SJSA1 (cell line): ENCODE measurements around the gene ROBO1. TPM values are rescaled to one million over a fixed set of nuclear protein-coding genes. Genes with fewer than 3 reads are reported as not detected.

Source experiments
- DNase-seq, 2 experiments: peaks; one replicate each; pipeline ENCODE4 v3.0.0-alpha.2; 2015 to 2020; ENCODE audit warnings: low spot score in 2 of 2, low read depth in 1 of 2
- H3K27ac ChIP-seq: fragments of 250-450 bp; sonication (Bioruptor Pico); 2 replicates; pipeline ENCODE4 v1.5.1; 2020; ENCODE audit warnings: mild to moderate bottlenecking, moderate library complexity
- H3K27me3 ChIP-seq: fragments of 250-450 bp; sonication (Bioruptor Pico); replicated peaks from 2 replicates; pipeline ENCODE4 v1.5.1; 2020; ENCODE audit warnings: mild to moderate bottlenecking, moderate library complexity
- H3K36me3 ChIP-seq: fragments of 250-450 bp; sonication (Bioruptor Pico); 2 replicates; pipeline ENCODE4 v1.5.1; 2020; ENCODE audit warnings: mild to moderate bottlenecking
- H3K4me1 ChIP-seq: fragments of 250-450 bp; sonication (Bioruptor Pico); replicated peaks from 2 replicates; pipeline ENCODE4 v1.6.1; 2021; ENCODE audit warnings: mild to moderate bottlenecking
- H3K4me3 ChIP-seq: fragments of 250-450 bp; sonication (Bioruptor Pico); 2 replicates; pipeline ENCODE4 v1.5.1; 2020; ENCODE audit warnings: mild to moderate bottlenecking
- H3K9me3 ChIP-seq: fragments of 250-450 bp; sonication (Bioruptor Pico); replicated peaks from 2 replicates; pipeline ENCODE4 v1.5.1; 2020; ENCODE audit warnings: mild to moderate bottlenecking
- total RNA-seq: library from RNA; depleted of rRNA; stranded (reverse); fragments of >200 nt; shearing (Covaris generic); gene quantifications from 2 replicates; pipeline ENCODE4 v1.2.3, GENCODE V29; 2014

Gene ROBO1
- total RNA-seq, 1 experiment from 2014 or later, result 38.9 TPM

GRCh38 chr3:78721771-78722543 is 1045.8 kb downstream of the ROBO1 start:
- Histone ChIP-seq H3K9me3 (no peaks in the 10 kb centered on the region), H3K27ac (0 out of 2 replicates have a peak overlapping the region, but pooled peaks have one; percentile 6), H3K4me3 (no peak overlapping the region), H3K27me3 (no peaks in the 10 kb centered on the region), H3K36me3 (no peaks in the 10 kb centered on the region), H3K4me1 (peaks cover 33% of the 10 kb centered on the region)
- DNase-seq, result peak in 1 of 2 experiments; percentile 35

- Histone ChIP-seq H3K27ac (no peak overlapping the region), H3K27me3 (no peaks in the 10 kb centered on the region)
- no peak for DNase-seq
These were observed 1049.1 kb downstream of the ROBO1 start for GRCh38 chr3:78718707-78719106.

GRCh38 chr3:78717041-78717440 is 1050.8 kb downstream of the ROBO1 start:
- peaks cover 9% of the 10 kb centered on the region for H3K4me1 ChIP-seq
- H3K27me3 ChIP-seq, result no peaks in the 10 kb centered on the region
- H3K36me3 ChIP-seq, result no peaks in the 10 kb centered on the region
- no peak overlapping the region for H3K4me3 ChIP-seq
- DNase-seq, result no peak
- H3K9me3 ChIP-seq, result no peaks in the 10 kb centered on the region
- H3K27ac ChIP-seq, result no peak overlapping the region

More at GRCh38 chr3:78718707-78719106, 1049.1 kb downstream of the ROBO1 start:
- H3K9me3 ChIP-seq, result no peaks in the 10 kb centered on the region
- no peaks in the 10 kb centered on the region for H3K36me3 ChIP-seq
- H3K4me1 ChIP-seq, result peaks cover 20% of the 10 kb centered on the region
- no peak overlapping the region for H3K4me3 ChIP-seq

DNA sequence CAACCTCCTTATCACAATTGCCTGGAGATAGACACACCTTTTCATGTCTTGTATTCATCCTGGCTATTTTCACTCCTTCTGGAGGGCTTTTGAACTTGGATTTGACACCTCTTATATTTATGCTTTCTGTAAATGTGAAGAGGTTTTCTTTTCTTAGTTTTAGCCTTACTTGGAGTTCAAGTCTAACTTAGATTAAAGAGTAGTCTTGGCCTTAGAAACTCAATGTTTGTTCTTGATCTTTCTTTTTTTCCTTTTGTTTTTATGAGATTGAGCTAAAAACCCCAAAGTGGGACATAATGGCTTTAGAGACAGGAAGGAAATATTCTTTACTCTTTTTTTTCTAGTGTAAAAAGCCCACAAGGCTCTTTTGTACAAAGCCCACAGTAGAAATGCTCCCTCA is 1054.9 kb downstream of the ROBO1 start:
- Histone ChIP-seq H3K9me3 (no peaks in the 10 kb centered on the region), H3K27ac (no peak overlapping the region), H3K4me1 (no peaks in the 10 kb centered on the region), H3K27me3 (no peaks in the 10 kb centered on the region), H3K36me3 (no peaks in the 10 kb centered on the region), H3K4me3 (no peak overlapping the region)
- no peak for DNase-seq

GRCh38 chr3:78712270-78712669 is 1055.5 kb downstream of the ROBO1 start:
- H3K4me3 ChIP-seq, result no peak overlapping the region
- no peaks in the 10 kb centered on the region for H3K9me3 ChIP-seq

DNA sequence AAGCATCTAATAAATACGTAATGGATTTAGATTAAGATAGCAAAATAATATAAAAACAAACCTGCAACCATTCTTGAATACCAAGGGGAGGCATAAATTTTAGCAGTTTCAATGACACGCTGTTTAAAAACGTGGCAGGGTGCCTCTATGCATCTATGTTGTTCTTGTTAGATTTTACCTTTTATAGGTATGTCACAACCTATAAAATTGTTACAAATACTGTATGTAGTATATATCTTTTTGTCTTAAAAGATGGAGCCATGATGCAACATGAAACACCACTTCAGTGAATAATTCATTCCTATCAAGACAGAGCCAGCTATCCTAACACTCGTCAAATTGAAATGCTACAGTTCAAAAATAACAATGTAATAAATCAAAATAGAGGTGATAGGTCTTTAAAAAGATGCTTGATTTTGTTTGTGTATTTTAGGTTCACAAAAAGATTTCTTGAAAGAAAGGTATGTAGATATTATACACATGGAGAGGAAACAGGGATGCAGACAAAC is 1059.2 kb downstream of the ROBO1 start:
- Histone ChIP-seq H3K9me3 (no peaks in the 10 kb centered on the region), H3K4me1 (0 out of 2 replicates have a peak, but pooled peaks cover 4% of the 10 kb centered on the region), H3K27ac (no peak overlapping the region), H3K36me3 (no peaks in the 10 kb centered on the region), H3K4me3 (no peak overlapping the region), H3K27me3 (no peaks in the 10 kb centered on the region)
- no peak for DNase-seq

More at GRCh38 chr3:78712270-78712669, 1055.5 kb downstream of the ROBO1 start:
- Histone ChIP-seq H3K27me3 (no peaks in the 10 kb centered on the region), H3K27ac (no peak overlapping the region), H3K4me1 (0 out of 2 replicates have a peak, but pooled peaks cover 2% of the 10 kb centered on the region), H3K36me3 (no peaks in the 10 kb centered on the region)
- no peak for DNase-seq

GRCh38 chr3:78707609-78708008 is 1060.2 kb downstream of the ROBO1 start:
- H3K27me3 ChIP-seq, result no peaks in the 10 kb centered on the region
- H3K4me3 ChIP-seq, result no peak overlapping the region
- 0 out of 2 replicates have a peak, but pooled peaks cover 4% of the 10 kb centered on the region for H3K4me1 ChIP-seq
- H3K36me3 ChIP-seq, result no peaks in the 10 kb centered on the region
- no peaks in the 10 kb centered on the region for H3K9me3 ChIP-seq
- no peak for DNase-seq
- H3K27ac ChIP-seq, result no peak overlapping the region

GRCh38 chr3:78706906-78707523 is 1060.8 kb downstream of the ROBO1 start:
- Histone ChIP-seq H3K27me3 (no peaks in the 10 kb centered on the region), H3K27ac (no peak overlapping the region), H3K9me3 (no peaks in the 10 kb centered on the region), H3K4me1 (0 out of 2 replicates have a peak, but pooled peaks cover 4% of the 10 kb centered on the region), H3K36me3 (no peaks in the 10 kb centered on the region), H3K4me3 (no peak overlapping the region)
- DNase-seq, result no peak

- DNase-seq, result no peak
- Histone ChIP-seq H3K9me3 (no peaks in the 10 kb centered on the region), H3K36me3 (no peaks in the 10 kb centered on the region), H3K4me3 (no peak overlapping the region), H3K27me3 (no peaks in the 10 kb centered on the region), H3K27ac (no peak overlapping the region), H3K4me1 (0 out of 2 replicates have a peak, but pooled peaks cover 4% of the 10 kb centered on the region)
These were observed 1063.9 kb downstream of the ROBO1 start for GRCh38 chr3:78703944-78704343.

- H3K4me3 ChIP-seq, result no peak overlapping the region
- H3K36me3 ChIP-seq, result no peaks in the 10 kb centered on the region
- H3K9me3 ChIP-seq, result no peaks in the 10 kb centered on the region
- no peak for DNase-seq
- H3K27me3 ChIP-seq, result no peaks in the 10 kb centered on the region
- H3K27ac ChIP-seq, result no peak overlapping the region
- H3K4me1 ChIP-seq, result no peaks in the 10 kb centered on the region
These were observed 1066.3 kb downstream of the ROBO1 start for GRCh38 chr3:78701537-78701936.

DNA sequence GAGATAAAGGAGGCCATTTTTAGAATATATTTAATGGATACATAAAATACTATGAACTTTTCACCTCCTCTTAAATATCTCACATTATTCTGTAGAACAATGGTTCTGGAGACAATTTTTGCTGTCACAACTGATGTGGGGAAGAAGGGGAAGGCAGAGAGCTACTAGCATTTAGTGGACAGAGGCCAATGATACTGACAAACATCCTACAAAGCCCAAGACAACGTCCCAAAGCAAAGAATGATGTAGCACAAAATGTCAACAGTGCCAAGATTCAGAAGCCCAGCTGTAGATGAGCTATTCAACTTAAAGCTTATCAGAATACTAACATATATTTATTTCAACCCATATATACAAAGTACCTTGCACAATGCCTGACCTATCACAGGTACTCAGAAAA is 1069.4 kb downstream of the ROBO1 start:
- H3K27ac ChIP-seq, result no peak overlapping the region
- DNase-seq, result no peak
- no peaks in the 10 kb centered on the region for H3K36me3 ChIP-seq
- H3K4me1 ChIP-seq, result no peaks in the 10 kb centered on the region
- H3K9me3 ChIP-seq, result no peaks in the 10 kb centered on the region
- no peak overlapping the region for H3K4me3 ChIP-seq
- H3K27me3 ChIP-seq, result no peaks in the 10 kb centered on the region

DNA sequence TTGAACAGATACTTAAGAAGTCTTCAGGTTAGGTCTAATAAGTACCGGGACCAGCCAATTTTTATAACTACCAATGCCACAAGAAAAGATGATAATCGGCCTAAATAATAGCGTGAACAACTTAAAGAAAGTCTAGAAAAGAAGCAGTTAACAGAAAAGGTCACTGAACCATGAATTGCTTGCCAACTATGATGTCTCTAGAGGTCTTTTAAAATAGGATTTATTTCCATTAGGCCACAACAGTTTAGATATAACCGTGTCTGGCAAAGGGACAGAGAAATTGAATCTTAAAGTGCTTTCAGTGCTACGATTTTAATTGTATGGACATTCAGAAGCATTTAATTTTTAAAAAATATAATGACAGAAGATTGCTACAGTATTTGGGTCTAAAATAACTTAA is 1070.4 kb downstream of the ROBO1 start:
- Histone ChIP-seq H3K27me3 (no peaks in the 10 kb centered on the region), H3K36me3 (no peaks in the 10 kb centered on the region), H3K27ac (no peak overlapping the region), H3K9me3 (no peaks in the 10 kb centered on the region), H3K4me3 (no peak overlapping the region), H3K4me1 (no peaks in the 10 kb centered on the region)
- DNase-seq, result no peak

DNA sequence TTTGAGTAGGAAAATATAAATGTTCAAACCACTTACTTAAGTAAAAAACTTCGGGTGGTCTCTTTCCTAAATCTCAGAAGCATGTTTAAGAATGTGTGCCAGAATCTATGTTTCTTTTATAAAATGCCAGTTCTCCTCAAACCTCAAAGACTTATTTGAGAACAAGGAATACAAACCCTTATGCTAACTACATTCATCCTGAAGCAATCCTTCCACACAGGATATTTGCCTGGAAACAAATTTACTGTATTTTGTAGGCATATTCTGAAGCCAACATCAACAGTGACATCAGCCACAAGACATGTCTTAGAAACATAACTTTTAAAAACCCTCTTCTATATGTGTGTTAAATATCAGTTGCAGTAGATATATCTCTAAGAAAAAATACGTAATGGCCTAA is 1077.0 kb downstream of the ROBO1 start:
- Histone ChIP-seq H3K9me3 (no peaks in the 10 kb centered on the region), H3K27ac (no peak overlapping the region), H3K27me3 (no peaks in the 10 kb centered on the region), H3K4me1 (no peaks in the 10 kb centered on the region), H3K36me3 (no peaks in the 10 kb centered on the region), H3K4me3 (no peak overlapping the region)
- DNase-seq, result no peak

DNA sequence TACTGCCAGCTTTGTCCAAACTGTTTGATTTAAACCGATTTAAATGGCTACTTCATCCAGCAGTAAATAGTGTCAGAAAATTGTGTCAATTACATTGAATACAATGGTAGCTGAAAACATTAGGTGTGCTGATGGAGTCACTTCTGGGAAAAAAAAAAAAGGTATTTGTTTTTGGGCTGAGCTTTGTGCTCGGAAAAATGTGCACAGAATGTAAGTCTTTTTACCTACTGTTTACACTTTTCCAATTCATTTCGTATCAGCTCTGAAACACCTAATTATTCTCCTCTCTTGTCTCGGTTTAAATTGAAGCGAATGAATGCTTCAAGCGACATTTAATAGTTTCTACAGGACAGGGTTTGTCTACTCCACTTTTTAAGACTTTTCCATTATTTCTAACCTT is 1078.4 kb downstream of the ROBO1 start:
- Histone ChIP-seq H3K36me3 (no peaks in the 10 kb centered on the region), H3K27ac (no peak overlapping the region), H3K9me3 (no peaks in the 10 kb centered on the region), H3K4me1 (no peaks in the 10 kb centered on the region), H3K27me3 (no peaks in the 10 kb centered on the region), H3K4me3 (no peak overlapping the region)
- DNase-seq, result no peak
